Neural cell (in vitro differentiated cells): Measurements from ENCODE around the gene BZW2. TPM values are rescaled to one million over a fixed set of nuclear protein-coding genes. Genes with fewer than 3 reads are reported as not detected.

Experiments
- H2AFZ ChIP-seq: fragments of 200-600, 300-800 bp; sonication (generic), shearing (Covaris generic); 2 replicates; pipeline ENCODE4 v1.6.0; 2014; ENCODE audit warnings: low read depth, mild to moderate bottlenecking, antibody characterized with exemption, low read length, moderate library complexity
- H3F3A ChIP-seq: fragments of 200-600 bp; shearing (Covaris generic); 2 replicates; pipeline ENCODE4 v1.6.1; 2016; ENCODE audit warnings: mild to moderate bottlenecking, moderate library complexity, mixed read lengths, antibody characterized with exemption, low read length; ENCODE audit not compliant: insufficient read depth, poor library complexity, severe bottlenecking
- H3K27ac ChIP-seq: fragments of 200-600, 300-800 bp; sonication (generic), shearing (Covaris generic); 2 replicates; pipeline ENCODE4 v1.5.1; 2014; ENCODE audit warnings: mild to moderate bottlenecking, low read length, moderate library complexity
- H3K27me3 ChIP-seq: fragments of 300-800, 200-600 bp; sonication (generic), shearing (Covaris generic); 2 replicates; pipeline ENCODE4 v1.6.0; 2014; ENCODE audit warnings: mild to moderate bottlenecking, low read depth, low read length, moderate library complexity; ENCODE audit not compliant: insufficient read depth
- H3K36me3 ChIP-seq: fragments of 300-800, 200-600 bp; sonication (generic), shearing (Covaris generic); 2 replicates; pipeline ENCODE4 v1.5.1; 2014; ENCODE audit warnings: mild to moderate bottlenecking, antibody characterized with exemption, low read length, moderate library complexity; ENCODE audit not compliant: insufficient read depth
- H3K4me2 ChIP-seq: fragments of 300-800, 200-600 bp; sonication (generic), shearing (Covaris generic); 2 replicates; pipeline ENCODE4 v1.6.0; 2014; ENCODE audit warnings: mild to moderate bottlenecking, low read length
- H3K4me3 ChIP-seq: fragments of 300-800, 200-600 bp; sonication (generic), shearing (Covaris generic); 2 replicates; pipeline ENCODE4 v1.5.1; 2014; ENCODE audit warnings: mild to moderate bottlenecking, low read length, moderate library complexity
- H3K79me2 ChIP-seq: fragments of 200-600 bp; shearing (Covaris generic); replicated peaks from 2 replicates; pipeline ENCODE4 v1.6.0; 2014; ENCODE audit warnings: mild to moderate bottlenecking, low read length, moderate library complexity; ENCODE audit not compliant: insufficient read depth
- H3K9ac ChIP-seq: fragments of 300-800, 200-600 bp; sonication (generic), shearing (Covaris generic); 2 replicates; pipeline ENCODE4 v1.6.1; 2016; ENCODE audit warnings: mild to moderate bottlenecking, low read length, mixed read lengths
- H3K9me2 ChIP-seq: fragments of 200-600 bp; shearing (Covaris generic); 2 replicates; pipeline ENCODE4 v1.6.1; 2016; ENCODE audit warnings: mild to moderate bottlenecking, low read length, mixed read lengths; ENCODE audit not compliant: insufficient read depth
- H3K9me3 ChIP-seq: fragments of 200-600, 300-800 bp; sonication (generic), shearing (Covaris generic); 2 replicates; pipeline ENCODE4 v1.6.1; 2016; ENCODE audit warnings: mild to moderate bottlenecking, mixed run types, low read length, moderate library complexity, mixed read lengths
- H4K20me1 ChIP-seq: fragments of 200-600 bp; shearing (Covaris generic); 2 replicates; pipeline ENCODE4 v1.6.1; 2016; ENCODE audit warnings: mild to moderate bottlenecking, mixed run types; ENCODE audit not compliant: insufficient read depth
- EP300 ChIP-seq: fragments of 450-650 bp; conservative IDR thresholded peaks from 2 replicates; pipeline ENCODE4 v1.6.1; 2014; ENCODE audit warnings: antibody characterized with exemption, mild to moderate bottlenecking, moderate library complexity; ENCODE audit not compliant: poor library complexity, severe bottlenecking
- EZH2 ChIP-seq: fragments of 200-600, 300-800 bp; shearing (Covaris generic), sonication (generic); IDR thresholded peaks from 2 replicates; pipeline ENCODE4 v1.6.1; 2014; ENCODE audit warnings: antibody characterized with exemption, low read length, borderline replicate concordance, mild to moderate bottlenecking; ENCODE audit not compliant: insufficient read depth, poor library complexity, severe bottlenecking
- MXI1 ChIP-seq: fragments of 450-650 bp; conservative IDR thresholded peaks from 2 replicates; pipeline ENCODE4 v1.6.1; 2014; ENCODE audit warnings: antibody characterized with exemption, mild to moderate bottlenecking; ENCODE audit not compliant: poor library complexity, severe bottlenecking
- POLR2AphosphoS5 ChIP-seq: IDR thresholded peaks from 2 replicates; pipeline ENCODE4 v1.6.1; 2012
- RAD21 ChIP-seq: fragments of 450-650 bp; conservative IDR thresholded peaks from 2 replicates; pipeline ENCODE4 v1.6.1; 2014; ENCODE audit warnings: antibody characterized with exemption, mild to moderate bottlenecking, moderate library complexity
- SMC3 ChIP-seq: fragments of 450-650 bp; conservative IDR thresholded peaks from 2 replicates; pipeline ENCODE4 v1.6.1; 2014; ENCODE audit warnings: antibody characterized with exemption, mild to moderate bottlenecking, moderate library complexity; ENCODE audit not compliant: poor library complexity
- TAF1 ChIP-seq: IDR thresholded peaks from 2 replicates; pipeline ENCODE4 v1.6.1; 2012; ENCODE audit warnings: low read depth
- polyA plus RNA-seq: library from polyadenylated mRNA; depleted of rRNA; stranded (reverse); fragments of >200 nt; gene quantifications from 2 replicates; pipeline ENCODE4 v1.2.3, GENCODE V29; 2014
- TF ChIP-seq, protein P1 (sequence below): fragments of 450-650 bp; IDR thresholded peaks from 2 replicates; pipeline ENCODE4 v1.5.1; 2014; ENCODE audit warnings: antibody characterized with exemption, mild to moderate bottlenecking, moderate library complexity; ENCODE audit not compliant: poor library complexity, severe bottlenecking
- TF ChIP-seq, protein P2 (sequence below): IDR thresholded peaks from 2 replicates; pipeline ENCODE4 v1.6.1; 2012; ENCODE audit warnings: borderline replicate concordance

The BZW2 gene
- polyA plus RNA-seq, 1 donor from 2014 or later = 203 TPM

DNA sequence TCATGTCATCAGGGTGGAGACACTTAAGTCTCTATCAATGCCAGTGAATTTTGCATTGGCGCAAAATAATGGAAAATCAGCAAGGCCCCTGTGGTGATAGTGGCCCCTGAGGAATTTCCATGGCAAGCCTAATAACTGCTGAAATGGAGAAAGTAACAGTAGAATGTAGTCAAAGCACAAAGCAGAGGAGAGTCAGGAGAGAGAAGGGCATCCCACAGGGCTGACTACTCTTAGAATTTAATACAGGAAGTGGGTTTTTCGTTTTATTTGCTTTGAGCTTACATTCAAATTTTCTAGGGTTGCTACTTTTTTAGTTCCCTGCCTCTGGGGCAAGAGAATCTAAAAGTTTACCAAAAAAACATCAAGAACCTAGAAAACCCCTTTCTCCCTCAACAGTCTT lies 39.0 kb downstream of the BZW2 start:
- Histone ChIP-seq H3K9ac (no peak overlapping the region), H3K4me2 (no peak overlapping the region), H3K4me3 (no peak overlapping the region)

DNA sequence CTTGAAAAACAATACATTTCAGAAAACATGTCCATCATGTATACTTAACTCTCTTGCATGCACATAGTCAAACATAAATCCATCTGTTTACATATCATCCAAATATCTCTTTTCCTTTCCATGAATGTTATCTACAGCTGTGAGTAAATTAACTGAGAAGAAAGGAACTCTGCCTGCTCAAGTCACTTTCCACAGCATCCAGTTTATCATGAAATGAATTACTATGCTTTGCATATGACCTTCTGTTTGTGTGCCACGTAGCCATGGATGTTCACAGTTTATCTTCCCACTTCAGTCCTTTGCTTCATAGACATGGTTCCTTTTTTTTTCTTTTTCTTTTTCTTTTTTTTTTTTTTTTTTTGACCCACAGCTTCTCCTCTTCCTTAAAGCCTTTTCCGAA lies 39.6 kb downstream of the BZW2 start:
- Histone ChIP-seq H3K36me3 (peaks cover 8% of the 10 kb centered on the region), H2AFZ (no peak overlapping the region)

More for the DNA sequence above, 39.0 kb downstream of the BZW2 start:
- no peak overlapping the region for H3K27ac ChIP-seq
- no peaks in the 10 kb centered on the region for H4K20me1 ChIP-seq
- TF ChIP-seq MXI1 = no peak
- no peak for TF ChIP-seq TAF1
- TF ChIP-seq, protein P1, sequence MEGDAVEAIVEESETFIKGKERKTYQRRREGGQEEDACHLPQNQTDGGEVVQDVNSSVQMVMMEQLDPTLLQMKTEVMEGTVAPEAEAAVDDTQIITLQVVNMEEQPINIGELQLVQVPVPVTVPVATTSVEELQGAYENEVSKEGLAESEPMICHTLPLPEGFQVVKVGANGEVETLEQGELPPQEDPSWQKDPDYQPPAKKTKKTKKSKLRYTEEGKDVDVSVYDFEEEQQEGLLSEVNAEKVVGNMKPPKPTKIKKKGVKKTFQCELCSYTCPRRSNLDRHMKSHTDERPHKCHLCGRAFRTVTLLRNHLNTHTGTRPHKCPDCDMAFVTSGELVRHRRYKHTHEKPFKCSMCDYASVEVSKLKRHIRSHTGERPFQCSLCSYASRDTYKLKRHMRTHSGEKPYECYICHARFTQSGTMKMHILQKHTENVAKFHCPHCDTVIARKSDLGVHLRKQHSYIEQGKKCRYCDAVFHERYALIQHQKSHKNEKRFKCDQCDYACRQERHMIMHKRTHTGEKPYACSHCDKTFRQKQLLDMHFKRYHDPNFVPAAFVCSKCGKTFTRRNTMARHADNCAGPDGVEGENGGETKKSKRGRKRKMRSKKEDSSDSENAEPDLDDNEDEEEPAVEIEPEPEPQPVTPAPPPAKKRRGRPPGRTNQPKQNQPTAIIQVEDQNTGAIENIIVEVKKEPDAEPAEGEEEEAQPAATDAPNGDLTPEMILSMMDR = no peak
- TF ChIP-seq, protein P2, sequence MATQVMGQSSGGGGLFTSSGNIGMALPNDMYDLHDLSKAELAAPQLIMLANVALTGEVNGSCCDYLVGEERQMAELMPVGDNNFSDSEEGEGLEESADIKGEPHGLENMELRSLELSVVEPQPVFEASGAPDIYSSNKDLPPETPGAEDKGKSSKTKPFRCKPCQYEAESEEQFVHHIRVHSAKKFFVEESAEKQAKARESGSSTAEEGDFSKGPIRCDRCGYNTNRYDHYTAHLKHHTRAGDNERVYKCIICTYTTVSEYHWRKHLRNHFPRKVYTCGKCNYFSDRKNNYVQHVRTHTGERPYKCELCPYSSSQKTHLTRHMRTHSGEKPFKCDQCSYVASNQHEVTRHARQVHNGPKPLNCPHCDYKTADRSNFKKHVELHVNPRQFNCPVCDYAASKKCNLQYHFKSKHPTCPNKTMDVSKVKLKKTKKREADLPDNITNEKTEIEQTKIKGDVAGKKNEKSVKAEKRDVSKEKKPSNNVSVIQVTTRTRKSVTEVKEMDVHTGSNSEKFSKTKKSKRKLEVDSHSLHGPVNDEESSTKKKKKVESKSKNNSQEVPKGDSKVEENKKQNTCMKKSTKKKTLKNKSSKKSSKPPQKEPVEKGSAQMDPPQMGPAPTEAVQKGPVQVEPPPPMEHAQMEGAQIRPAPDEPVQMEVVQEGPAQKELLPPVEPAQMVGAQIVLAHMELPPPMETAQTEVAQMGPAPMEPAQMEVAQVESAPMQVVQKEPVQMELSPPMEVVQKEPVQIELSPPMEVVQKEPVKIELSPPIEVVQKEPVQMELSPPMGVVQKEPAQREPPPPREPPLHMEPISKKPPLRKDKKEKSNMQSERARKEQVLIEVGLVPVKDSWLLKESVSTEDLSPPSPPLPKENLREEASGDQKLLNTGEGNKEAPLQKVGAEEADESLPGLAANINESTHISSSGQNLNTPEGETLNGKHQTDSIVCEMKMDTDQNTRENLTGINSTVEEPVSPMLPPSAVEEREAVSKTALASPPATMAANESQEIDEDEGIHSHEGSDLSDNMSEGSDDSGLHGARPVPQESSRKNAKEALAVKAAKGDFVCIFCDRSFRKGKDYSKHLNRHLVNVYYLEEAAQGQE = no peak
- TF ChIP-seq SMC3 = no peak
- no peak for TF ChIP-seq RAD21
- no peak for TF ChIP-seq POLR2AphosphoS5
- TF ChIP-seq EZH2 = no peak
- no peak for TF ChIP-seq EP300
- H3K79me2 ChIP-seq = no peaks in the 10 kb centered on the region
- no peaks in the 10 kb centered on the region for H3K9me2 ChIP-seq
- no peak overlapping the region for H2AFZ ChIP-seq
- no peaks in the 10 kb centered on the region for H3K27me3 ChIP-seq
- H3F3A ChIP-seq = no peaks in the 10 kb centered on the region
- H3K9me3 ChIP-seq = no peaks in the 10 kb centered on the region
- H3K36me3 ChIP-seq = peaks cover 8% of the 10 kb centered on the region

More for the DNA sequence above, 39.6 kb downstream of the BZW2 start:
- H3K9me2 ChIP-seq = no peaks in the 10 kb centered on the region
- H3K27ac ChIP-seq = no peak overlapping the region
- no peak overlapping the region for H3K4me3 ChIP-seq
- no peaks in the 10 kb centered on the region for H3K9me3 ChIP-seq
- TF ChIP-seq, protein P1 = no peak
- no peak for TF ChIP-seq MXI1
- TF ChIP-seq, protein P2 = no peak
- no peak for TF ChIP-seq EZH2
- no peak for TF ChIP-seq EP300
- no peaks in the 10 kb centered on the region for H3K79me2 ChIP-seq
- H4K20me1 ChIP-seq = no peaks in the 10 kb centered on the region
- no peak overlapping the region for H3K9ac ChIP-seq
- H3F3A ChIP-seq = no peaks in the 10 kb centered on the region
- no peaks in the 10 kb centered on the region for H3K27me3 ChIP-seq
- no peak overlapping the region for H3K4me2 ChIP-seq
